Loucy (cell line): ENCODE data around the gene SLC19A1.

Experiments used
- EZH2phosphoT487 ChIP-seq: fragments of 200-600 bp; IDR thresholded peaks from 2 replicates; pipeline ENCODE4 v1.6.1; 2018; ENCODE audit warnings: antibody characterized with exemption, mild to moderate bottlenecking, moderate library complexity, borderline replicate concordance
- TF ChIP-seq, protein P1 (sequence below): fragments of 200-600 bp; sonication (generic); conservative IDR thresholded peaks from 2 replicates; pipeline ENCODE4 v1.5.1; 2014; ENCODE audit warnings: mild to moderate bottlenecking, antibody characterized with exemption, low read length

DNA sequence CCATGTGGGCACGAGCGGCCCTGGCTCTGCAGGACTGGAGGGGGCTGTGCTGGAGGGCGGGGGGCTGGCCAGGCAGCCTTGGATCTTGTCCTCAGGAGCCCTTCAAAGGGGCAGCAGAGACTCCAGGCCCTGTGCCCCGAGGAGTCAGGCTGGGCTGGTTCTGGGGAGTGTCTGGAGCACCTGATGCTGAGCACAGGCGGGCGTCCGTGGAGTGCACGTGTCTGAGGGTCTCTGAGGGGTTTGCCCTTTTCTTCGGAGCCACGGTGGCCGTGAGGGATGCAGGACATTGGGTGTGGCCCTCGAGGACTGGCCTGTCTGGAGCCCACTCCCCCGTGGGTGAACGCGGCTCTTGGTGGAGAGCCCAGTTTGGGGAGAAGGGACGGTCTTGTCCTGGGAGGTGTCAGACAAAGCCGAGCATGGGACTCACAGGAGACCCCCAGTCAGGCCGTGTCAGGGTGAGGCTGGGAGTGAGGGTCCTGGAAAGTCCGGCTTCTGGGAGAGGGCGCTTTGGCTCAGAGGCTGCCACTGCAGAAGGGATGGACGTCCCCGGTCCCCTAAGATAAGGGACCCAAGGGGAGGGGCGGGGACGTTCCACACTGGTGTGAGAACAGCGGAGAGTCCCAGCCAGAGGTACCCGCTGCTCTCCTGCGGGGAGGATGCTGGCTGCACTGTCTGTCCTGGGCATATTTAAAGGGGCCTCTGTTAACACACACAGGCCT is 76.5 kb downstream of the SLC19A1 start:
- TF ChIP-seq, protein P1, sequence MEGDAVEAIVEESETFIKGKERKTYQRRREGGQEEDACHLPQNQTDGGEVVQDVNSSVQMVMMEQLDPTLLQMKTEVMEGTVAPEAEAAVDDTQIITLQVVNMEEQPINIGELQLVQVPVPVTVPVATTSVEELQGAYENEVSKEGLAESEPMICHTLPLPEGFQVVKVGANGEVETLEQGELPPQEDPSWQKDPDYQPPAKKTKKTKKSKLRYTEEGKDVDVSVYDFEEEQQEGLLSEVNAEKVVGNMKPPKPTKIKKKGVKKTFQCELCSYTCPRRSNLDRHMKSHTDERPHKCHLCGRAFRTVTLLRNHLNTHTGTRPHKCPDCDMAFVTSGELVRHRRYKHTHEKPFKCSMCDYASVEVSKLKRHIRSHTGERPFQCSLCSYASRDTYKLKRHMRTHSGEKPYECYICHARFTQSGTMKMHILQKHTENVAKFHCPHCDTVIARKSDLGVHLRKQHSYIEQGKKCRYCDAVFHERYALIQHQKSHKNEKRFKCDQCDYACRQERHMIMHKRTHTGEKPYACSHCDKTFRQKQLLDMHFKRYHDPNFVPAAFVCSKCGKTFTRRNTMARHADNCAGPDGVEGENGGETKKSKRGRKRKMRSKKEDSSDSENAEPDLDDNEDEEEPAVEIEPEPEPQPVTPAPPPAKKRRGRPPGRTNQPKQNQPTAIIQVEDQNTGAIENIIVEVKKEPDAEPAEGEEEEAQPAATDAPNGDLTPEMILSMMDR: no peak
- no peak for TF ChIP-seq EZH2phosphoT487
